NCI-H524 (cell line): ENCODE results near the gene CORO2A.
"Not testable (repeated sequence)": the region's sequence is repeated elsewhere in the genome, so short reads cannot be mapped to it uniquely, and the experiment has no call there.

Source experiments
- DNase-seq, 2 experiments: peaks; one replicate each; lab custom pipeline; 2025; lab: John Stamatoyannopoulos, UW

Gene CORO2A

GRCh38 chr9:98142182-98142907 lies 50.1 kb downstream of the CORO2A start:
- DNase-seq, result no peak

GRCh38 chr9:98140503-98140902 lies 51.9 kb downstream of the CORO2A start:
- no peak for DNase-seq

GRCh38 chr9:98136489-98136888 lies 55.9 kb downstream of the CORO2A start:
- DNase-seq, result no peak

GRCh38 chr9:98135938-98136337 lies 56.5 kb downstream of the CORO2A start:
- DNase-seq, result no peak

- DNase-seq, result no peak
These were observed 56.9 kb downstream of the CORO2A start for GRCh38 chr9:98135558-98135934.

GRCh38 chr9:98134702-98135557 lies 57.5 kb downstream of the CORO2A start:
- no peak for DNase-seq

- peak; percentile 86 to 96 for DNase-seq
These were observed 59.4 kb downstream of the CORO2A start for GRCh38 chr9:98132806-98133631.

GRCh38 chr9:98132158-98132557 lies 60.3 kb downstream of the CORO2A start:
- DNase-seq, result no peak

- no peak for DNase-seq
These were observed 61.7 kb downstream of the CORO2A start for GRCh38 chr9:98130576-98131228.

GRCh38 chr9:98130060-98130459 lies 62.4 kb downstream of the CORO2A start:
- DNase-seq, result not testable (repeated sequence)

GRCh38 chr9:98129451-98129881 lies 63.0 kb downstream of the CORO2A start:
- no peak for DNase-seq

GRCh38 chr9:98128316-98128715 lies 64.1 kb downstream of the CORO2A start:
- DNase-seq, result no peak

- DNase-seq, result no peak
These were observed 65.2 kb downstream of the CORO2A start for GRCh38 chr9:98127226-98127625.

- no peak for DNase-seq
These were observed 67.6 kb downstream of the CORO2A start for GRCh38 chr9:98124637-98125426.

GRCh38 chr9:98124091-98124490 lies 68.3 kb downstream of the CORO2A start:
- not testable (repeated sequence) for DNase-seq

- no peak for DNase-seq
These were observed 71.4 kb downstream of the CORO2A start for GRCh38 chr9:98121058-98121457.

GRCh38 chr9:98120476-98120875 lies 72.0 kb downstream of the CORO2A start:
- DNase-seq, result no peak

GRCh38 chr9:98118640-98119601 lies 73.5 kb downstream of the CORO2A start, which contains the start of gene TRIM14:
TRIM14 (minus strand) TSS chr9:98119222; CDS start chr9:98119188, 34 bp downstream.
- peak; percentile 71 to 82 for DNase-seq

GRCh38 chr9:98117984-98118639 lies 74.3 kb downstream of the CORO2A start:
- peak; percentile 89 to 95 for DNase-seq
